OCI-LY3 (cell line): ENCODE measurements around the gene PXYLP1.

Experiments used
- H2AFZ ChIP-seq: fragments of 200-600, 300-600 bp; shearing (Covaris generic); 2 replicates; pipeline ENCODE4 v1.6.0; 2014; ENCODE audit warnings: antibody characterized with exemption, low read depth, low read length
- H3K27ac ChIP-seq: fragments of 200-600, 300-600 bp; sonication (generic); 2 replicates; pipeline ENCODE4 v1.5.1; 2014; ENCODE audit warnings: mild to moderate bottlenecking, low read length, moderate library complexity, mixed read lengths
- H3K27me3 ChIP-seq: fragments of 200-600, 300-600 bp; sonication (generic); 2 replicates; pipeline ENCODE4 v1.6.1; 2014; ENCODE audit warnings: low read depth, low read length, mixed read lengths
- H3K36me3 ChIP-seq: fragments of 200-600, 300-600 bp; sonication (generic); replicated peaks from 2 replicates; pipeline ENCODE3; 2014; ENCODE audit warnings: low read depth, low read length, mixed read lengths
- H3K4me1 ChIP-seq: fragments of 300-600, 200-600 bp; sonication (generic); 2 replicates; pipeline ENCODE4 v1.6.1; 2014; ENCODE audit warnings: low read length, mixed read lengths
- H3K4me2 ChIP-seq: fragments of 200-600, 300-600 bp; sonication (generic); 2 replicates; pipeline ENCODE4 v1.6.1; 2014; ENCODE audit warnings: low read length, mixed read lengths
- H3K4me3 ChIP-seq: fragments of 300-600, 200-600 bp; sonication (generic); 2 replicates; pipeline ENCODE4 v1.5.1; 2014; ENCODE audit warnings: antibody characterized with exemption, mild to moderate bottlenecking, low read length, moderate library complexity
- H3K79me2 ChIP-seq: fragments of 300-600, 200-600 bp; shearing (Covaris generic); 2 replicates; pipeline ENCODE4 v1.6.1; 2014; ENCODE audit warnings: mild to moderate bottlenecking, low read length, mixed read lengths
- H3K9ac ChIP-seq: fragments of 300-600, 200-600 bp; shearing (Covaris generic); 2 replicates; pipeline ENCODE4 v1.6.0; 2014; ENCODE audit warnings: mild to moderate bottlenecking, low read length, moderate library complexity
- H3K9me3 ChIP-seq: fragments of 200-600, 300-600 bp; shearing (Covaris generic); 2 replicates; pipeline ENCODE4 v1.6.1; 2014; ENCODE audit warnings: low read length, mixed read lengths; ENCODE audit not compliant: insufficient read depth
- H4K20me1 ChIP-seq: fragments of 200-600, 300-600 bp; sonication (generic); 2 replicates; pipeline ENCODE4 v1.6.1; 2016; ENCODE audit warnings: low read length, mixed read lengths; ENCODE audit not compliant: insufficient read depth
- CTCF ChIP-seq: fragments of 200-600, 300-600 bp; sonication (generic); IDR thresholded peaks from 2 replicates; pipeline ENCODE4 v1.5.1; 2014; ENCODE audit warnings: antibody characterized with exemption, low read length, low read depth
- EZH2phosphoT487 ChIP-seq: fragments of 200-600 bp; shearing (Covaris generic); IDR thresholded peaks from 2 replicates; pipeline ENCODE4 v1.6.1; 2018; ENCODE audit warnings: antibody characterized with exemption, mixed run types, low read depth

PXYLP1 gene

GRCh38 chr3:141258973-141259372 is 27.3 kb downstream of the PXYLP1 start:
- Histone ChIP-seq H3K4me3 (no peak overlapping the region), H4K20me1 (no peaks in the 10 kb centered on the region), H3K9me3 (no peaks in the 10 kb centered on the region), H3K27me3 (no peaks in the 10 kb centered on the region), H3K79me2 (no peaks in the 10 kb centered on the region), H3K36me3 (no peaks in the 10 kb centered on the region), H3K9ac (no peak overlapping the region), H3K4me2 (no peak overlapping the region), H3K4me1 (no peaks in the 10 kb centered on the region), H3K27ac (no peak overlapping the region), H2AFZ (no peak overlapping the region)
- no peak for TF ChIP-seq EZH2phosphoT487
- no peak for TF ChIP-seq CTCF

DNA sequence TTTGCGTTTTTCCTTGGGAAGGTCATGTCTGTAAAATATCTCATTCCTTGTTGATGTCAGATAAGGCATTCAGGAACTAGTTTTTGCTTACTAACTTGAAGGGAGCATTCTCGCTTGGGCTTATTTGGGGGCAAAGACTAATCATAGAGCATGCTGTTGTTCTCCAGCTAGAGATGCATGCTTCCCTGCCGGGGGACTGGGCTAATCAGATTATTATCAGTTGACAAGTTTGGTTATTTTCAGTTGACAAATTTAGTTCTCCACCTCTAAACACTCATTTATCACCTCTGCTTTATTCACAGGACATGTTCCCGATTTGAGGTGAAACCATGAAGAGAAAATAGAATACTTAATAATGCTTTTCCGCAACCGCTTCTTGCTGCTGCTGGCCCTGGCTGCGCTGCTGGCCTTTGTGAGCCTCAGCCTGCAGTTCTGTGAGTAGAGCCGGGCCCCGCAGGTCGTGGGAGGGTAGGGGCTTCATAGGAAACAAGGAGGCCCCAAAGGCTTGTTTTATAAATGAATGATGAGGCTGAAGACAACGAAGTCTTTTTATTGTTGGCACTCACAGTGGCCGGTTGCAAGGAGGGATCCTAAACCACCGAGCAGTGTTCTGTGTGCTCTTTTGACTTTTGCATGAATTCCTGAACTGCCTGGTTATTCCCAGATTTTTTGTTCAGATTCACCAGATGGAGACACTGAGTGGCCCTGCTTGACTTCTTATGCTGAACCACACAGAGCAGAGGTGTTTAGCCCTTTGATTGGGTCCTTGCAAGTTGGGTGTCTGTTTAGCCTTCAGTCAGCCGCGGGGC is 28.4 kb downstream of the PXYLP1 start:
- Histone ChIP-seq H3K4me3 (no peak overlapping the region), H3K79me2 (no peaks in the 10 kb centered on the region), H3K27me3 (no peaks in the 10 kb centered on the region), H3K36me3 (no peaks in the 10 kb centered on the region), H4K20me1 (no peaks in the 10 kb centered on the region), H3K4me2 (no peak overlapping the region), H3K9ac (no peak overlapping the region), H3K9me3 (no peaks in the 10 kb centered on the region), H3K27ac (no peak overlapping the region), H2AFZ (no peak overlapping the region), H3K4me1 (no peaks in the 10 kb centered on the region)
- no peak for TF ChIP-seq EZH2phosphoT487

DNA sequence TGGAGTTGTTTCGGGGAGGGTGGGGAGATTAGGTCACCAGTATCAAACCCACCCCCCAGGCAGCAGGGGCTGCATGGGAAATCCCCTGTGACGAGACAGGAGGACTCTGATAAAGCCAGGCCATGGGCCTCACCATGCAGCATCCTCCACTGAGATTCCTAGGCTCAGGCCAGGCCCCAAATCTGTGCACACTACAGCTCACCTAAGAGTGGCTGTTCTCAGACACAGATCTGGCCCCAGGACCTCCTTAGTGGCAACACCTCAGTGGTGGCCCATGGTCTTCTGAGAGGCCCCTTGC is 29.0 kb downstream of the PXYLP1 start:
- Histone ChIP-seq H4K20me1 (no peaks in the 10 kb centered on the region), H3K9me3 (no peaks in the 10 kb centered on the region), H3K4me1 (no peaks in the 10 kb centered on the region), H3K9ac (no peak overlapping the region), H3K36me3 (no peaks in the 10 kb centered on the region), H3K79me2 (no peaks in the 10 kb centered on the region), H3K27ac (no peak overlapping the region), H2AFZ (no peak overlapping the region), H3K4me2 (no peak overlapping the region), H3K4me3 (no peak overlapping the region), H3K27me3 (no peaks in the 10 kb centered on the region)
- no peak for TF ChIP-seq EZH2phosphoT487
- no peak for TF ChIP-seq CTCF

DNA sequence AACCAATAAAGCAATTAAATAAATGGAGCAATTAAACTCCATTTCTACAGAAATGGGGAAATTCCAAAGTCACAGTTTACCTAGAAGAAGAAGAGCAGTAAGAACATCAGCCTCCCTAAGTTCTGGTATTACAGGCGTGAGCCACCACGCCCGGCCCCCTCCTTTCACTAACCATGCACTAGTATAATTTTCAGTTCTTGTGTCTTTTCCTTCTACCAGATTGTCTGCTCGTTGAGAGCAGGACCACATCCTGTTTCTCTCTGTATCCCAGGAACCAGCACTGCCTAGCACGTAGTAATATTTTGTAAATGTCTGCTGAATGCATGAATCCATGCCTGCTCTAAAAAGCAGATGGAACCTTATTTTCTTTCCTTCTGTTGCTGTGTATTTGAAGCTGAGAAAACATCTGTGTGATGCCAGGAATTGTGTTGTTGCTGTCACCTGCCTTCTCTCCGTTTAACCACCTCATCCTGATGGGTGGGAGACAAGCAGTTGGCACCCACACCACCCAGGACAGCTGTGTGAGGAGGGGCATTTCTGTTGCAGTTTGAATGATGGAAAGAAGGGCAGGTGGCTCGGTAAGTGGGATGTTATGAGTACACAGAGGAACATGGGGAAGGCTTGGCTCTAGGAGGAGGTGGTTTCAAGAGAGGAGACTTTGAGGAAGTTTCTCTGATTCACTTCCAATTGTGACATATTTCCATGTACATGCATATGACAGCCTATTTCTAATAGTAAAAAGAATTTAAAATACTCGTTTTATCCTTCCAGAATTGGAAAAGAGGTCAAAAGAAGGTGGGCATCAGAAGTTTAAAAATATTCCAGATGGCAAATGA is 30.1 kb downstream of the PXYLP1 start:
- Histone ChIP-seq H4K20me1 (no peaks in the 10 kb centered on the region), H3K4me1 (no peaks in the 10 kb centered on the region), H3K79me2 (no peaks in the 10 kb centered on the region), H3K36me3 (no peaks in the 10 kb centered on the region), H3K27me3 (no peaks in the 10 kb centered on the region), H2AFZ (no peak overlapping the region), H3K4me2 (no peak overlapping the region), H3K9me3 (no peaks in the 10 kb centered on the region), H3K4me3 (no peak overlapping the region), H3K27ac (no peak overlapping the region), H3K9ac (no peak overlapping the region)
- TF ChIP-seq EZH2phosphoT487 (no peak), CTCF (no peak)
